CD14-positive monocyte (primary cell): ENCODE data around the gene FBXO46. TPM values are rescaled to one million over a fixed set of nuclear protein-coding genes. Genes with fewer than 3 reads are reported as not detected.

Experiments
- DNase-seq, 3 donors: peaks; one replicate each; pipeline ENCODE4 v3.0.0-alpha.2; 2011 to 2022
- H2AFZ ChIP-seq: 2 replicates; pipeline ENCODE4 v1.6.0; 2012; ENCODE audit warnings: mild to moderate bottlenecking, low read depth, low read length, inconsistent platforms; ENCODE audit not compliant: insufficient read depth, poor library complexity, severe bottlenecking
- H3K27ac ChIP-seq, 2 donors: 1 replicate in 1 of 2; 2 replicates in 1 of 2; pipeline ENCODE4 v1.5.1; 2012 to 2013; ENCODE audit warnings: low read length in 2 of 2, control low read depth in 1 of 2, inconsistent platforms in 1 of 2, low read depth in 1 of 2, mild to moderate bottlenecking in 1 of 2
- H3K27me3 ChIP-seq, 2 donors: one replicate each; pipeline versions ENCODE4 v1.6.0 to v1.6.1; 2011 to 2013; ENCODE audit warnings: low read length in 2 of 2; ENCODE audit not compliant: control insufficient read depth in 2 of 2, insufficient read depth in 2 of 2
- H3K36me3 ChIP-seq, 2 donors: replicated peaks in 1 of 2; 1 replicate in 1 of 2; 2 replicates in 1 of 2; pipeline versions ENCODE4 v1.5.1 to v1.6.1; 2012 to 2013; ENCODE audit warnings: low read length in 2 of 2, control low read depth in 1 of 2, inconsistent platforms in 1 of 2, mild to moderate bottlenecking in 1 of 2; ENCODE audit not compliant: insufficient read depth in 2 of 2, control insufficient read depth in 1 of 2
- H3K4me1 ChIP-seq, 2 donors: 1 replicate in 1 of 2; 2 replicates in 1 of 2; pipeline versions ENCODE4 v1.5.1 to v1.6.1; 2012 to 2013; ENCODE audit warnings: low read length in 2 of 2, control low read depth in 1 of 2, inconsistent platforms in 1 of 2, mild to moderate bottlenecking in 1 of 2, moderate library complexity in 1 of 2; ENCODE audit not compliant: insufficient read depth in 2 of 2, control insufficient read depth in 1 of 2
- H3K4me2 ChIP-seq: replicated peaks from 2 replicates; pipeline ENCODE3; 2012; ENCODE audit warnings: low read length, moderate library complexity, mild to moderate bottlenecking; ENCODE audit not compliant: poor library complexity, severe bottlenecking; ENCODE audit errors: extremely low read depth
- H3K4me3 ChIP-seq, 3 experiments: fragments of 200-600 bp in 1 of 3; sonication (generic) in 1 of 3; replicated peaks in 1 of 3; 1 replicate in 2 of 3; 2 replicates in 1 of 3; pipeline ENCODE4 v1.5.1; 2011 to 2013; ENCODE audit warnings: low read length in 3 of 3, mild to moderate bottlenecking in 3 of 3, control low read depth in 2 of 3, low read depth in 2 of 3, inconsistent platforms in 1 of 3, moderate library complexity in 1 of 3
- H3K79me2 ChIP-seq: 2 replicates; pipeline ENCODE4 v1.6.0; 2012; ENCODE audit warnings: mild to moderate bottlenecking, control low read depth, inconsistent platforms, low read length, moderate library complexity; ENCODE audit not compliant: insufficient read depth
- H3K9ac ChIP-seq: 2 replicates; pipeline ENCODE4 v1.6.0; 2017; ENCODE audit warnings: low read length, mild to moderate bottlenecking; ENCODE audit not compliant: insufficient read depth, poor library complexity, severe bottlenecking
- H3K9me3 ChIP-seq, 2 donors: replicated peaks in 1 of 2; 1 replicate in 1 of 2; 2 replicates in 1 of 2; pipeline versions ENCODE4 v1.5.1 to v1.6.1; 2012 to 2013; ENCODE audit warnings: low read length in 2 of 2, control low read depth in 1 of 2; ENCODE audit not compliant: control insufficient read depth in 1 of 2, insufficient read depth in 1 of 2
- H4K20me1 ChIP-seq: 2 replicates; pipeline ENCODE4 v1.6.0; 2012; ENCODE audit warnings: mild to moderate bottlenecking, low read length, control low read depth, moderate library complexity; ENCODE audit not compliant: insufficient read depth
- H3K27ac Mint-ChIP-seq, 7 donors: one replicate each; pipeline ENCODE4 v1.8.0; 2020; ENCODE audit warnings: mild to moderate bottlenecking in 7 of 7, mixed read lengths in 7 of 7, moderate library complexity in 6 of 7, inconsistent platforms in 2 of 7
- H3K27me3 Mint-ChIP-seq, 3 donors: one replicate each; pipeline ENCODE4 v1.8.0; 2021 to 2022; ENCODE audit warnings: low read depth in 3 of 3, mild to moderate bottlenecking in 3 of 3, mixed read lengths in 3 of 3, moderate library complexity in 3 of 3, inconsistent platforms in 1 of 3
- H3K36me3 Mint-ChIP-seq, 2 donors: one replicate each; pipeline ENCODE4 v1.8.0; 2020; ENCODE audit warnings: mixed read lengths in 2 of 2, inconsistent platforms in 1 of 2, mild to moderate bottlenecking in 1 of 2
- H3K4me1 Mint-ChIP-seq: one replicate; pipeline ENCODE4 v1.8.0; 2020; ENCODE audit warnings: mild to moderate bottlenecking, mixed read lengths
- H3K4me3 Mint-ChIP-seq, 2 donors: one replicate each; pipeline ENCODE4 v1.8.0; 2020; ENCODE audit warnings: mild to moderate bottlenecking in 2 of 2, mixed read lengths in 2 of 2, moderate library complexity in 1 of 2
- H3K9me3 Mint-ChIP-seq, 7 donors: one replicate each; pipeline ENCODE4 v1.8.0; 2020 to 2022; ENCODE audit warnings: mixed read lengths in 7 of 7, mild to moderate bottlenecking in 6 of 7, moderate library complexity in 6 of 7, inconsistent platforms in 2 of 7
- CTCF ChIP-seq: fragments of 200-600 bp; IDR thresholded peaks from one replicate; pipeline ENCODE4 v1.8.0; 2022; ENCODE audit warnings: antibody characterized with exemption, mild to moderate bottlenecking
- WGBS: methylation state at CpG from one replicate; pipeline ENCODE4 v1.1.5; 2013; ENCODE audit warnings: missing lambda C conversion rate; ENCODE audit not compliant: insufficient coverage; 5-methylcytosine and 5-hydroxymethylcytosine counted together
- intact Hi-C, 2 donors: fragments of 100-400 bp; cut with micrococcal nuclease; formaldehyde crosslinking; loops; one replicate each; pipeline versions ENCODE4 v1.15.0 to v1.15.1; 2023
- polyA plus RNA-seq, 3 donors: library from polyadenylated mRNA; depleted of rRNA in 1 of 3; unstranded in 2 of 3; stranded (reverse) in 1 of 3; fragments of 300-500 nt in 2 of 3; fragments of >200 nt in 1 of 3; fragmentation: Illumina TruSeq in 2 of 3; gene quantifications; 1 replicate in 2 of 3; 2 replicates in 1 of 3; pipeline ENCODE4 v1.2.3, GENCODE V29; 2012 to 2021

FBXO46 gene
- polyA plus RNA-seq, 3 donors = 3.8 to 6.8 (median 5.5) TPM

GRCh38 chr19:45766296-45766868, 35.7 kb upstream of the FBXO46 start:
- Histone ChIP-seq H3K36me3 (no peaks in the 10 kb centered on the region), H3K27ac (no peak overlapping the region), H3K9ac (no peak overlapping the region), H3K4me3 (no peak overlapping the region), H3K4me1 (peaks cover 27 to 35% of the 10 kb centered on the region in 2 donors), H4K20me1 (peaks cover 24% of the 10 kb centered on the region), H3K79me2 (no peaks in the 10 kb centered on the region), H3K27me3 (peaks cover 31 to 83% of the 10 kb centered on the region in 2 donors), H2AFZ (no peak overlapping the region), H3K4me2 (no peak overlapping the region), H3K9me3 (peaks cover 3 to 7% of the 10 kb centered on the region in 2 donors)
- 97% methylated on average over 15 of the region's 17 CpGs for WGBS
- intact Hi-C loops = no loop called here
- no peak overlapping the region for H3K4me3 Mint-ChIP-seq
- no peak overlapping the region for H3K27ac Mint-ChIP-seq
- H3K4me1 Mint-ChIP-seq = peaks cover 22% of the 10 kb centered on the region
- no peak for DNase-seq
- peaks cover 66 to 97% (median 79%) of the 10 kb centered on the region in 3 donors for H3K27me3 Mint-ChIP-seq
- TF ChIP-seq CTCF = no peak
- peaks cover 0 to 20% (median 8%) of the 10 kb centered on the region in 7 donors for H3K9me3 Mint-ChIP-seq
- H3K36me3 Mint-ChIP-seq = peaks cover 4 to 6% of the 10 kb centered on the region in 2 donors

GRCh38 chr19:45765702-45766295, 35.1 kb upstream of the FBXO46 start:
- intact Hi-C loops = no loop called here
- Histone ChIP-seq H2AFZ (no peak overlapping the region), H3K27ac (no peak overlapping the region), H3K4me1 (peaks cover 27 to 33% of the 10 kb centered on the region in 2 donors), H3K79me2 (no peaks in the 10 kb centered on the region), H3K9me3 (peaks cover 0 to 7% of the 10 kb centered on the region in 2 donors), H3K36me3 (no peaks in the 10 kb centered on the region), H4K20me1 (peaks cover 18% of the 10 kb centered on the region), H3K9ac (no peak overlapping the region), H3K27me3 (peaks cover 25 to 77% of the 10 kb centered on the region in 2 donors), H3K4me2 (no peak overlapping the region), H3K4me3 (no peak overlapping the region)
- H3K9me3 Mint-ChIP-seq = peaks cover 0 to 16% (median 8%) of the 10 kb centered on the region in 7 donors
- H3K36me3 Mint-ChIP-seq = peaks cover 0 to 3% of the 10 kb centered on the region in 2 donors
- H3K4me1 Mint-ChIP-seq = peaks cover 19% of the 10 kb centered on the region
- DNase-seq = no peak
- no peak overlapping the region for H3K27ac Mint-ChIP-seq
- peak overlapping the region; percentile 32 to 76 for H3K4me3 Mint-ChIP-seq
- H3K27me3 Mint-ChIP-seq = peaks cover 64 to 93% (median 75%) of the 10 kb centered on the region in 3 donors
- no peak for TF ChIP-seq CTCF
- 92% methylated on average over 14 of the region's 23 CpGs for WGBS
